ENCODE measurements around the gene FGA.

GRCh38 chr4:154569028-154569427 is 21.5 kb downstream of the FGA start:
- TF ChIP-seq CTCF (IDR thresholded peaks at IDR 0.05) (no peak), EZH2phosphoT487 (IDR thresholded peaks at IDR 0.05) (no peak), EZH2 (IDR thresholded peaks at IDR 0.05) (no peak)
